GM19463 (cell line): ENCODE results near the gene IFI30.
"Not testable (repeated sequence)": the region's sequence is repeated elsewhere in the genome, so short reads cannot be mapped to it uniquely, and the experiment has no call there.

Experiments used
- ATAC-seq: cut with Tn5 transposase; IDR thresholded peaks from one replicate; pipeline ENCODE4 v1.9.1; 2021; ENCODE audit warnings: mild to moderate bottlenecking, moderate library complexity; ENCODE audit not compliant: unreplicated experiment

IFI30 gene

DNA sequence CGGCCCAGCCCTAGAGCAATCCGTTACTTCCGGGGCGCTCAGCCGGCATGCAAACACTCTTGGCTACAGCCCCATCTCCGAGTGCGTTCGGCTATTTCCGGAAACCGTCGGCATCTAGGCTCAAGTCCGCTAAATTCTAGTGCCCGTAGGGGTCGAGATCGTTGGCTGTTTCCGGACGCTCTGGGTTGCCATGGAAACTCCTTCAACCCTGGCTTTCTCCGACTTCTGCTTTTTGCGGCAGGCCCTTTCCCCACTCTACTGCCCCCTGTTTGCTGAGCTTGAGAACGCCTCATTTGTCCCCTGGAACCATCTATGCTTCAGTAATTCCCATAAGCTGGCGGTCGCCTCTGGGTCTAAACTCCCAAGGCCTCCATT, 21.2 kb upstream of the IFI30 start:
- peak; percentile 59 for ATAC-seq

GRCh38 chr19:18152817-18153555, 20.6 kb upstream of the IFI30 start, which contains the start of gene PIK3R2:
Gene PIK3R2, plus strand, starts transcription at chr19:18153163. Its CDS starts 2,717 bp downstream, at chr19:18155880.
- peak; percentile 75 for ATAC-seq

DNA sequence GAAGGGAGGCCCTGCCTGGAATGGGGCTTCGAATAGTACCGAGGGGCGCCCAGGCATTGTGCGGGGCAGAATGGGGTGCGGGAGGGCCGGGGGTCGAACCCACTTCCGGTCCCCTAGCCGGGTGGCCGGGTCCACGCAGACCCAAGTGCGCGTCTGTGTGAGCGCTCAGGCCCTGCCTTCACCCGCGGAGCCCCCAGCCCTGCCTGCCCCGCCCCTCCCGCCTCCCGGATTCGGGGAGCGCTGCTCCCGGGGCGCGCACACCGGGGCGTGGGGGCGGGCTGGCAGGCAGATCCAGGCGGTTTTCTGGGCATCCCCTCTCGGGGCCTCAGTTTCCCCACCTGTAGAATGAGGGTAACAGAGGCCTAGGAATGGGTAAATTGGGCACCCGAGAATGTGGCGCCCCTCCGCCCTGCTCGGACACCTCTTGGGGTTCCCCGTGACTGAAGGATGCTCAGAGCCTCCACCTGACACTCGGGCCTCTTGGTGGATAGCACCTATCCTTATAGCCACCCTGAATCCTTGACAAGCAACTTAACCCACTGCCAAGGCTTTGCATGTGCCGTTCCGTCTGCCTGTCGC, 20.0 kb upstream of the IFI30 start:
- no peak for ATAC-seq

- ATAC-seq, result no peak
These were observed 18.2 kb upstream of the IFI30 start for GRCh38 chr19:18155095-18156087.

- ATAC-seq, result no peak
These were observed 17.3 kb upstream of the IFI30 start for GRCh38 chr19:18156268-18156667.

GRCh38 chr19:18156841-18157464, 16.7 kb upstream of the IFI30 start:
- no peak for ATAC-seq

- ATAC-seq, result no peak
These were observed 16.0 kb upstream of the IFI30 start for GRCh38 chr19:18157465-18158063.

- no peak for ATAC-seq
These were observed 15.1 kb upstream of the IFI30 start for GRCh38 chr19:18158467-18158866.

GRCh38 chr19:18159059-18159616, 14.5 kb upstream of the IFI30 start:
- ATAC-seq, result not testable (repeated sequence)

DNA sequence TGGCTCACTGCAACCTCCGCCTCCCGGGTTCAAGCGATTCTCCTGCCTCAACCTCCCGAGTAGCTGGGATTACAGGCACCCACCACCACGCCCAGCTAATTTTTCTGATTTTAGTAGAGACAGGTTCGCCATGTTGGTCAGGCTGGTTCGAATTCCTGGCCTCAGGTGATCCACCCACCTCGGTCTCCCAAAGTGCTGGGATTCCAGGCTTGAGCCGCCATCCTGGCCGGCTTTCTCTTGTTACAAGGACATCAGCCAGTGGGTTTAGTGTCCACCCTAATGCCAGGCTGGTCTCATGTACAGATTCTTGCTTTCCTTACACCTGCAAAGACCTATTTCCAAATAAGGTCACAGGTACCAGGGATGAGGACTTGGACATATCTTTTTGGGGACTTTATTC, 13.8 kb upstream of the IFI30 start:
- no peak for ATAC-seq

DNA sequence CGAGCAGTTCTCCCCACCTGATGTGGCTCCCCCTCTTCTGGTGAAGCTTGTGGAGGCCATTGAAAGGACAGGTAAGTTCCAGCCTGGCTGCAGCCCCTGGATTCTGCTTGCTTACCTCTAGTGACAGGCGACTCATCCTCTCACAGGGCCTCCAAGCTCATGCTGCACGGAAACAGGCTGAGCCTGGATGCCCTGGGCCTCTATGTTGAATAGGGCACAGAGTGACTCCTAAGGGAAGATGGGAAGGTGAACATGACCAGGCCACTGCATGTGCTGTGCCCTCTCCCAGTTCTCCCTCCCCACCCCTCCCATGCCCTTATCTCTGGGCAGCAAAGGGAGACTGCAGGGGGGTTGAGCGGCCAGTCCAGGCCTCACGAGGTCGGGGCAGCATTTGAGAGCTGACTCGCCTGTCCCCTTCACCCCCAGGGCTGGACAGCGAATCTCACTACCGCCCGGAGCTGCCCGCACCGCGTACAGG, 13.1 kb upstream of the IFI30 start:
- no peak for ATAC-seq

- ATAC-seq, result peak; percentile 68
These were observed 12.5 kb upstream of the IFI30 start for GRCh38 chr19:18160971-18161635.

GRCh38 chr19:18161636-18162002, 12.0 kb upstream of the IFI30 start:
- ATAC-seq, result no peak

- no peak for ATAC-seq
These were observed 9.5 kb upstream of the IFI30 start for GRCh38 chr19:18164072-18164471.

DNA sequence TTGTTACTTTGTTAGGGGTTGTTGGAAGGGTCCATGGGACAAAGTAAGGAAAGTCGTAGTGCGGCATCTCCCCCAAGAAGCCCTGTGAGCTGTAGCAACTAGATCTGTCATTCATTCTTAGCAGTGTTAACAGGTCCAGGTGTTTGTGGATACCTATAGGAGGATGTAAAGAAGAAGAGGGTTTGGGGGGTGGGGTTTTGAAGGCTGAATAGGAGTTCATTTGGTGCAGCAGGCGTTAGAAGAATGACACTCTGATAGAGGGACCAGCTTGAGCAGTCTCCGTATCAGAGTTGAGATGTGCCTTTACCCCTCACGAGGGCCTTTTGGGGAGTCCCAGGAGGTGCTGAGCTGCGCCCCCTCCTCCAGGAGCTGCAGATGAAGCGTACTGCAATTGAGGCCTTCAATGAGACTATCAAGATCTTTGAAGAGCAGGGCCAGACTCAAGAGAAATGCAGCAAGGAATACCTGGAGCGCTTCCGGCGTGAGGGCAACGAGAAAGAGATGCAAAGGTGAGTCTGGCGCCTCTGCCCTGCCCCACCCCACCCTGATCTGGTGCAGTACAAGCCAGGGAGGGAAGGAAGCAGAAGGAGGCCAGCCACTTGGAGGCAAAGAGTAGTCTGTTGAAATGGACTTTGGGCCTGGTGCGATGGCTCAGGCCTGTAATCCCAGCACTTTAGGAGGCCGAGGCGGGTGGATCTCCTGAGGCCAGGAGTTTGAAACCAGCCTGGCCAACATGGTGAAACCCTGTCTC, 7.6 kb upstream of the IFI30 start:
- ATAC-seq, result no peak

DNA sequence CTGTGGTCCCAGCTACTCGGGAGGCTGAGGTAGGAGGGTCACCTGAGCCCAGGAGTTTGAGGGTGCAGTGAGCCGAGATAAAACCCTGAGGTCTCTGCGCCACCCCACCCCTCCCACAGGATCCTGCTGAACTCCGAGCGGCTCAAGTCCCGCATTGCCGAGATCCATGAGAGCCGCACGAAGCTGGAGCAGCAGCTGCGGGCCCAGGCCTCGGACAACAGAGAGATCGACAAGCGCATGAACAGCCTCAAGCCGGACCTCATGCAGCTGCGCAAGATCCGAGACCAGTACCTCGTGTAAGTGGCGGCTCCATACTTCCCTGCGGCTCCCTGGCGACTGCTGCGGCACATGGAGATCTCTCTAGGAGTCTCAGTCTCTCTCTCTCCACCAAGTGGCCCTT, 6.6 kb upstream of the IFI30 start:
- no peak for ATAC-seq

- no peak for ATAC-seq
These were observed 5.5 kb upstream of the IFI30 start for GRCh38 chr19:18167975-18168645.

GRCh38 chr19:18168673-18169381, 4.8 kb upstream of the IFI30 start:
- no peak for ATAC-seq
